Heart left ventricle (tissue), 13 donors: ENCODE data around the gene NTM.

ENCODE experiments used
- CTCF ChIP-seq, 12 donors: fragments of 200-600 bp; sonication (generic) in 4 of 12; IDR thresholded peaks; one replicate each; pipeline versions ENCODE4 v1.5.0 to v1.8.0; 2018 to 2022; ENCODE audit warnings: antibody characterized with exemption in 12 of 12, mild to moderate bottlenecking in 5 of 12
- POLR2A ChIP-seq, 2 donors: fragments of 450-650 bp; IDR thresholded peaks; one replicate each; pipeline ENCODE4 v1.6.1; 2017; ENCODE audit warnings: antibody characterized with exemption in 2 of 2, mild to moderate bottlenecking in 2 of 2, moderate library complexity in 2 of 2
- donor health status: ischemic (EF 13 %, LVEDD 7.1; RV severe dilation, severe dysfunction).
- donor health status: DM: no; HTN: yes; CAD: no.
- donor health status: DM: no; HTN: no; CAD: no.
- donor health status: ischemic (EF 25% LVEDD 6.9; RV normal size, moderate dysfunction).
- donor health status: ischemic (EF 25% LVEDD 5.7; RV mildly dilated, moderate dysfunction).
- donor health status: ischemic (EF 35%, LVEDD 5.7; RV mildly dilated, moderate dysfunction).
- donor health status: nonischemic (EF 11% LVEDD 7.7; RV severe dilation, severe dysfunction).
- donor health status: DM: yes; HTN: yes; CAD: no.
- donor health status: PGD.
- donor health status: ischemic (EF 29% LVEDD 5.4; RV normal size, mild dysfunction).
- donor health status: nonischemic (EF 23%, LVEDD 6.1; RV moderate dilation, normal function).

- TF ChIP-seq CTCF (IDR thresholded peaks at IDR 0.05) (no peak), POLR2A (IDR thresholded peaks at IDR 0.05) (no peak)
These were observed 1003.2 kb downstream of the NTM start for GRCh38 chr11:132373405-132374143.
